HL-60/S4 (cell line): ENCODE results near the gene TACC3.

Experiments used
- in situ Hi-C: fragments of 300-500 bp; cut with MboI; formaldehyde crosslinking; loops from 2 replicates; pipeline ENCODE4 v1.14.3; 2022; ENCODE audit warnings: low sequenced_read_pairs

TACC3 gene

DNA sequence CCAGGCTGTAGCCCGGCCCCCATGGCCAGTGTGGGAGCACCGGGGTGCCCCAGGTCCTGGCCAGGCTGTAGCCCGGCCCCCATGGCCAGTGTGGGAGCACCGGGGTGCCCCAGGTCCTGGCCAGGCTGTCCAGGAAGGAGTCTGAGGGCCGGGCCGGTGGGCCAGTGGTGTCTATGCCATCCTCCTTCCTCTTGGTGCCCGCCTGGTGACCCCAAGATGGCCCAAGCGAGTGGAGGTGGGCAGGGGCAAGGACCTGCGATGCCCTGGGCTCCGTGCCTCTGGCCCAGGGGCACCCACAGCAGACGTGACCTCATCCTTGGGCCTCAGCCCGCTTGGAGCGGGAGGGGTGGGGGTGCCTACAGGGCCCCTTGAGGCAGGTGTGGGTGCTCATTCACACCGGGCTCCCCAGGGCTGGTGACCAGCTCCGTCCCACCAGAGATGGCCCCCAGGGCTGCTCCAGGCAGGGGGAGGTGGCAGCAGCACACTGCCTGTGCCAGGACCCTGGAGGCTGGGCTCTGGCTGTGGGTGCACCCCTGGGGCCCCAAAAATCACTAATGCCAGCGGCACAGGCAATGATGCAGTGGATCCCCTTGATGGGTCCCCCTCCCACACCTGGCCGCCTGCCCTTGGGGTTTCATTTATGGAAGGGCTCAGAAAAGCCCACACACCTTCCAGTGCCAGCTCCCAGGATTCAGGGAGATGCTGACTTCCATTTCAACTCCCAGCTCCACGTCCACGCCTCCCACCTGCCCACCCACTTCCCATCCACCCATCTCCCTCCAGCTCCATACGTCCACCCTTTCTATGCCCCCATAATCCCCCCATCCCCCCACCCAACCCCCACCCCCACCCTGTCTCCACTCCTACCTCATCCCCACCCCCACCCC, 35.8 kb downstream of the TACC3 start:
- in situ Hi-C loops: no loop called here

DNA sequence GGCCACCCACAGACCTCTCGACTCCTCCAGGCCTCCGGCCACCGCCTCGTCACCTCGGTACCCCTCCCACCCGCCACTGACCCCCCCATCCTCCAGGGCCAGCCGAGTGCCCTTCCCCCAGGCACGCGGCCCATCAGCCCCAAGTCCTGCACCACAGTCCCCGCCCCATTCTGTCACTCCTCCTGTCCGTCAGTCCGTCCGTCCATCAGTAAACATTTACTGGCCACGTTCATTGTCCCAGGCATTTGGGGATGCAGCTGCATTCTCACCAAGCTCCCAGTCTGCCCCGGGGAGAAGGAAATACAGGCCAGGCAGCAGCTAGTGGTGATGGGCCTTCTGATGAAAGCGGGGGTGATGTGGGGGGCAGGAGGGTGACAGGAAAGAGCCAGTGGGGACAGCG, 36.5 kb downstream of the TACC3 start:
- in situ Hi-C loops: no loop called here

DNA sequence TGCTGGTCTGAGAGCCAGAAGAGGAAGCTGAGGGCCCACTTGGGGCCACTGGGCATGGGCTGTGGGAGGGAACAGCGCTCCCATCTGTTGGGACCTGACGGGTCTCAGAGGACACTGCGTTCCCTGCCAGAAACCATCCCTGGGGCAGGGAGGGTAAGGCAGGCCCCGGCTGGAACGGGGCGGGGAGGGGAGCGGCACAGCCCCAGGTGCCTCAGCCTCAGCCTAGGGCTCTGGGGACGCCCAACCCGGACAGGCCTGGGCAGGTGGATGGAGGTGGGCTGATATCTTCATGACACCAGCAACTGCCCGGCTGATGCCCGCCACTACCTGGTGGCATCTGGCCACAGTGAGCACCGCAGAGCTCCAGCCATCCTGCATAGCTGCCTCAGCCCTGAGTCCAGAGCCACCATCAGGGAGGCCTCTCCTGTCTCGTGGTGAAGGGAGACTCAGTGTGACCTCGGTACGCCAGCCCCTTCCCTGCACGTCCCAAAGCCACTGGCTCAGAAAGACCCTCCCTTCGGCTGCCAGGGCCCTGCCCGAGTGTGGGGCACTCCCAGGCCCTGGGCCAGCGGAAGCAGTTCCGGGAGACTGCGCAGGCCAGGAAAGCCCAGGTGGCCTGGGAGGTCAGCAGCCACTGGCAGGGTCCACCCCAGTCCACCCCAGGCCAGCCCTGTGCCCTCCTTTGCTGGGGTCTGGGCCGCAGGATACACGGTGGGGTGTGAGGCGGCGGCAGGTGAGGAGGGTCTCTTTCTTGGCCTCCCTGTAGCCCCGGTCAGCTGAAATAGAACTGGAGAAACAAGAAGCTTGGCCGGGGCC, 37.2 kb downstream of the TACC3 start:
- in situ Hi-C loops: no loop called here

DNA sequence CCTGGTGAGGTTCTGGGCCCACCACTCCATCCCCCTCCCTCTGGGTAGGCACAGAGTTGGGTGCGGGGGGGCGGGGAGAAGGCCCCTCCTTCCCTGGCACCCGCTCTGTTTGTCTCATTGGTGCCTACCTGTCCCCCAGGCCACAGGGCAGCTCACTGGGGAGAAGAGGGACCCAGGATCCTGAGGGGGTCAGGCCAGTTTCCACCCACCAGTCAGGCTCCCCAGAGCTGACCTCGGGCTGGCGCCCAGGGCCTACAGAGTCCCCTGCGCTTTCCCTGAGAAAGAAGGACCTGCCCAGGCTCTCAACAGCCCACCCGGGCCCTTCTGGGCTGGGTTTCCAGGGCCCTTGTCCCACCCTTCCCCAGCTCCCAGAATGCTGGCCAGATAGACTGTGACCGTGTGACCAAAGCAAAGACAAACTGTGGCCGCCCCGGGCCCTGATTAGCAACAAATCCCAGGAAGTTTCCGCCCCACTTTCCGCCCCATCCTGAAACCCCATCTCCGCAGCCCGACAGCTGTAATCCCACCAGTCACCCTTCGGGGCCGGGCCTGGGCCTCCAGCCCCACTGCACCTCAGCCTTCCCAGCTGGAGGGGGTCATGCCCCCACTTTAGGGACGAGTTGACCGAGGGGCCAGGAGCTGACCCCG, 38.0 kb downstream of the TACC3 start:
- in situ Hi-C loops: no loop called here

DNA sequence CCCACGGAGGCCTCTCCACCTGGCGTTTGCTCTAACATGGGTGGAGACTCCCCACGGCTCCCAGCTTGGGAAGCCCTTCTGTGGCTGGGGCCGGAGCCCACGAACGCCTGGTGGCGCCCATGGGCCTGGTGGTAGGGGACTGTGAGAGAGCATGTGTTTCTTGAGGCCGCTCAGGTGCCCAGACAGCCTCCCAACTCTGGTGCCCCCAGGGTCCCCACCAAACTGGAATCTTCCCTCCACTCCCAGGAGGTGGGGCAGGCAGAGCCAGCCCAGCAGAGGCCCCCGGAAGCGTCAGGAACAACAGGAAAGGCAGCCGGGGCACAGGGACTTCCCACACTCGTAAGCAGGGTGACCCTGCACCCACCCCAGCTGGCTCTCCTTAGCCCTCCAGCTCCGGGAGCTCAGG, 38.5 kb downstream of the TACC3 start:
- in situ Hi-C loops: no loop called here

DNA sequence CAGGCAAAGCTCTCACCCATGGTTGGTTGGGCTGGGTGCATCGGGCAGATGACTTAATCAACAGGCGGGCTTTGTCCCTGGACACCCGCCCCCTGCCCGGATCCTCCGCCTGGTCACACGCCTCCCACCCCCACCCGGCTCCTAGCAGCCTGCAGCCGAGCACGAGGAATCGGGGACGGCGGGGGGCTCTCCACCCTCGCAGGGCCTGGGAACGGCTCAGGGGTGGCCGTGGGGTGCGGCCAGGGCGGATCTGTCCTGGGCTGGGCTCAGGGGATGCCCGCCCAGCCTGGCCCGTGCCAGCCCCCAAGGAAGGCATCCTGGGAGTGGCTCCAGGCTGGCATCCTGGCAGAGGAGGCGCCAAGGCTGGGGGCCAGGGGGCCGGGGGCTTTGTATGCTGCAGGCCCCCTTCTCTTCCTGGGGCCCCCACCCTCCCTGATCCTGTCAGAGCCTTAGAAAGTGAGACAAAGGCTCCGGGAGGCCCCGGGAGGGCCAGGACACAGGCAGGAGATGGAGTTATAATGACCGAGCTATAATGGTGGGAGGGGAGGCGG, 39.3 kb downstream of the TACC3 start:
- in situ Hi-C loops: no loop called here

DNA sequence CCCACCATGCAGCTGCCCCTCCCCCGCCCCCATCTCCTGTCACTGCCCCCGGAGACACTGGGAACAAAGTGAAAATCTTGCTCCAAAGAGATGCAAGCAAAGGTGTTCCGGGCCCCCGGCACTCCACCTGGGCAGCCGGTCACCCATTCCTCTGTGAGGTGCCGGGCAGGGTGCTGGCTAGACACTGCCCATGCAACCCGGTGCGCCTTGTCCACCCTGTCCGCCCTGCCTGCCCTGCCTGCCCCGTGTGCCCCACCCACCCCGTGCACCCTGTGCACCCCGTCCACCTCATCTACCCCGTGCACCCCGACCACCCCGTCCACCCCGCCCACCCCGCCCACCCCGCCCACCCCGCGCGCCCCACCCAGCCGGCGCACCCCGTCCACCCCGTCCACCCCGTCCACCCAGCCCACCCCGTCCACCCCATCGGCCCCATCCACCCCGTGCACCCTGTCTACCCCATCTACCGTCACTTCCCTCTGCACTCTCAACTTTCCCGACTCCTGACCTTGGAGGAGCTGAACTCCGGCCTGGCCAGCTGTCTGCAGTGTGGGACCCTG, 39.9 kb downstream of the TACC3 start:
- in situ Hi-C loops: no loop called here

DNA sequence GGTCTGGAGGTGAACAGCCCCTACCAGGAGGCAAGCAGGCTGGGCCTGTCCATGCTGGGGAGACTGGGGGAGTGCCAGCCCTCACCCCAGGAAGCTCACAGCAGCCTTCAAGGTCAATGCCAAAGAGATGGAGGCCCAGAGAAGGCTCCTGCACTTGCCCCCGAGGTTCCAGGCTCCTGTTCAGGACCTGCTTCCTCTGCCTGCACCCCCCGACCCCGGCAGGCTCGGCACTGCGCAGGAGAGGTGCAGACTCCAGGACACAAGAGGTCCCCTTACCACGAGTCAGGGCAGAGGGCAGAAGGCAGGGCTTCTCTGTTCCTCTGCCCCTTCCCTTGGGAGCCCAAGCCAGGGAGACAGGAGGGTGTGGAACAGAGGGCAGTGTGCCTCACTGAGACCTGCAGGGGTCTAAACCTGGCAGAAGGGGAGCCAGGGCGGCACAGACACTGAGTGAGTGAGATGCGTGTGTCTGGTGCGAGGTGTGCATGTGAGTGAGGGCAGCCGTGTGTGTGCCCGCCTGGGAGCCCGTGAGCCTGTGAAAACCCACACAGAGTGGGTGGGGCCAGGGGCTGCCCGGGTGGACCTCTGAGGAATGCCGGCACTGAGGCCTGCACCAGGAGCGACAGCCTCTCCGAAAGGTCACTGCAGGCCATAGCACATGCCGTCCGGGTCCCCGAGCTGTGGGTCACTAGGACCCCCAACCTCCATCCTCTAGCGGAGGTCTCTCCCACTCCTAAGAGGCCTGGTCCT, 41.1 kb downstream of the TACC3 start:
- in situ Hi-C loops: no loop called here

DNA sequence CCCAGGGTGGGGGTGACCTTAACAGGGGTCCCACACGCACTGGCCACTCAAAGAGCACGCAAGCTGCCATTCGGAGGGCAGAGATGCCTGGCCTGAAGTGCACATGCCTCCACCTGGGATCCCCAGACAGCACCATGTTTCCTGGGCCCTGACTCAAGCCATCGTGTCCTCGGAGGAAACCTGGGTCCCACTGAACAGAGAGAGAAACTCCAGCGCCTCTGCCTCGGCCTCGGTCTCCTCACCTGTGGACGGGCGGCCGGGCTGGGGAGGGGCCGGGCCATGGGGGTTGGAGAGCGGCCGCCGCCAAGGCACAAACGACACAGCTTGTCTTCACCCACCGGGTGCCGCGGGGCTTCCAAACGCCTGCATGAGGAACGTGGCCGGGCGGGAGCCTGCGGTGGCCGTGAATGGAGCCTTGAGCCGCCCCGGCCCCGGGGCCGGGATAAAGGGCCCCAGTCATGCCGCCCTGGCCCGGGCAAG, 41.8 kb downstream of the TACC3 start:
- in situ Hi-C loops: no loop called here

DNA sequence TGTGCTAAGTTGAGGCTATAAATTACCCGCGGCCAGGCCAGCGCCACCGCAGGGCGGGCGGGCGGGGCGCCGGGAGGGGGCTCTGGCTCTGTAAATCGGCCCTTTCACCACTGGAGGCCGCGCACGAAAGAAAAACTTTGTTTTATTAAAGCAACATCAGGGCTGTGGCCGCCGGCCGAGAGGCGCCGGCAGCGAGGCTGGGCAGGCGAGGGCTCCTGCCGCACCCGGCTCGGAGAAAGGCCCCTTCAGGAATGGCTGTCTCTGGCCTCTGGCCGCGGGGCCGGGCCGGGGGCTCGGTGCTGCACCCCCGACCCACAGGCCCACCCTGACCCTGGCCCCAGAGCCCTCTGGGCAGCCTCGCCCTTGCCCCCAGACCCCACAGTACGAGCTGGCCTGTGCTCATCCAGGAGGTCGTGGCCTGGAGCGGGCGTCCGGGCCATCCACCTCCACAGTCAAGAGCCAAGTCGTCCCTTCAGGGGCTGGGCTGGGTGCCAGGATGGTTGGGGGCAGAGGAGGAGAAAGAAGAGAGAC, 42.3 kb downstream of the TACC3 start:
- in situ Hi-C loops: no loop called here

DNA sequence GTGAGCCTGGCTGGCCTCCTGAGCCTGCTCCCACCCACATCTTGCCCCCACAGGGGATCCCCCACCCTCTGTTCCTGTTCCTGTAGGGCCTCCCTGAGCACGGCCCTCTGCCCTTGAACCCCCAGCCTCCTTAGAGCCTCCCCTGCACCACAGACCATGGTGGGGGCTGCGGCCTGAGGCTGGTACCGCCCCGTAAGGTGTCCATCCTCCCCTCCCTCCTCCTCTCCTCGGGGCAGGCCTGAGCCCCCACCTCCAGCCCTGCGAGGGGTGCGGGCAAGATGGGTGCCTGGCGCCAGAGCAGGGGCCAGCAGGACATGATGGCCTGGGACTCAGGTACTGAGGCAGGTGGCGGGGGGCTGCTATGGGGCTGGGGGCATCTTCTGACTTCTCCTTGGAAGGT, 43.3 kb downstream of the TACC3 start:
- in situ Hi-C loops: no loop called here

DNA sequence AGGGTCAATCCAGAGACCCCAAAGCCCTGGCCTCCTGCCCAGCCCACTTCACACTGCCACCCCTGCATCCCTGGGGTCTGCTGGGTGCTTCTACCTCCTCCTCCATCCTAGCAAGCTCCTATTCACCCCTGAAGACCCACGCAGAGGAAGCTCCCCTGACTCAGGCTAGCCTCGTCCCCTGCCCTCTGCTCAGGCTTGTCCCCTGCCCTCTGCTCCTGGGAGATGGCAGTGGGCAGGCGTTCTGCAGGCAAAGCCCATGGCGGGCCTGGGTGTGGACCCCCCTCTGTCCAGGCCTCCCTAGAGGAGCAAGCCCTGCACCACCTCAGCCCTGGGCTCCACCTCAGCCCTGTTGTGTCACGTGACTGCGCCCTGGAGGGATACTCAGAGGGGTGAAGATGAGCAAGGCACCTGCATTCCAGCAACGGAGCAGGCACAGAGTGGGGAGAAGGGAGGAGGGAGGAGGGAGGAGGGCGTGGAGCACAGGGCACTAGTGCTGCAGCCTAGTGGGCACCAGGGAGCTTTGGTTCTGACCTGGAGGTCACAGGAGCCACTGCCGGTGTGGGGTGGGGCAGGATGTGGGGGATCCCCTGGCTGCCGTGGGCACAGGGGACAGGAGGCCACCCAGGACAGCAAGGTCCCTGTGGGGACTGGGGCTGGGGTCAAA, 44.2 kb downstream of the TACC3 start:
- in situ Hi-C loops: no loop called here

DNA sequence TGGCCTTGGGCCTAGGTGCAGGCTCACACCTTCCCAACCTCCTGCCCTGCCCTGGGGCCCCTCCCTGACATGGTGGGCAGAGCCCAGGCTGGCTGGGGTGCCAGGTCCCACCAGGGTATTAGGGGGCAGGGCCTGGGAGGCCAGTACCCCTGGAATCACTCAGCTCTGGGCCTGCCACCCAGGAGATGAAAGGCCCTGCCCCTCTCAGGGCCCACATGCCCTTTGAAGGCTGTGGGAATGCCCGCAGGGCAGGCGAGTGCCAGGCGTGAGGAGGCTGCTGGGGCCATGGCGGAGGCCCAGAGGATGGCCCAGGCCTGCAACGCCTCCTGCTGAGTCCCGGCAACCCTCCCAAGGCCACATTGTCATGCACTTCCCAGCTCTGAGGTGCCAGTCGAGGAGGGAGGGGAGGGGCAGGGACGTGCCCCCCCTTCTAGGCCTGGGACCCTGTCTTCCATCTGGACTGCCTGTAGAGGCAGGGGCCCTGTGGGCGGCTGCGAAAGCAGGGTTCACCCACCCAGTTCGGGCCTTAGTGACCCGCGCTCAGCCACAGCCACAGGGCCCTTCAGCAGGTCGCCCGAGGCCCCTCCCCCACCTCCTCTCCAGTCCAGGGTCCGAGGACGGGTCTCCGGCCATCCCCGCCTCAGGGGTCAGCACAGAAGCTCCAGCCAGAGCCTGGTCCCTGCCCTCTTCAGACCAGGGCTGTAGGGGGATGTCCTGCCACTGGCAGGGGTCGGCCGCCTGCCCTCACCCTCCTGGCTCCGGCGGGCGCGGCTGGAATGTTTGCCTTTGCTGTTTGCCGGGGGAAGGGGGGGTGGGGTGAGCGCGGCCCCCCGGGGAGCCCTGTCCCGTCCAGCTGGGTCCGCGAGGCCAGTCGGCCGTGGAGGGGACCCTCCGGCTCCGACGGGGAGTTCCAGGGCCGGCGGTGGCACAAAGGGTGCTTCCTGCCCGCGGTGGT, 45.1 kb downstream of the TACC3 start:
- in situ Hi-C loops: no loop called here

DNA sequence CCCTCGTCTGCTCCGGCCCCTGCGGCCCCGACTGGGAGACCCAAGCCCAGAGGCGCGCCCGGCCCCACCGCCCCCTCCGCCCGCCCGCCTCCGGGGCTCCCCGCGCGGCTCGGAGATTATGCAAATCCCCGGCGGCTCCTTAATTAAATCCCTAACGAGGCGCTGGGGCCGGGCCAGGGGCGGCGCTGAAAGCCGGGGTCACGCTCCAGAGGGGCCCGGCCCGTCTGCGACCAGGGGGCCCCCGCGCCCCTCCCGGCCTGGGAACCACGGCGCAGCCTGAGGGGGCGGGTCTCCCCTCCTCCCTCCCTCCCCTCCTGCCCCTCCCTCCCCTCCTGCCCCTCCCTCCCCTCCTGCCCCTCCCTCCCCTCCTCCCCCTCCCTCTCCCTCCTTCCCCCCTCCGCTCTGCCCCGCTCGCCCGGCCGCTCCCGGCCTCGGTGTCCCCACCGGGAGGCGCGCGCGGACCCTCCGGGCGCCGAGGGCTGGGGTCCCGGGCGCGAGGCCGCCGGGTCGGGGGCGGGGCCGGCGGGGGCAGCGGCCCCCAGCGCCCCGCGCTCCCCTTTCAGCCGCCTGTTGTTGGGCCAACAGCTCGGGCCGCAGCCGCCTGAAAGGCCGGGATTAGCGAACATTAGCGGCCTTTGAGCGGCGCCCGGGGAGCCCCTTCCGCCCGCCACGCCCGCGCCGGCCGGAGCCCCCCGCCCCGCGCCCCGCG, 45.9 kb downstream of the TACC3 start:
- in situ Hi-C loops: no loop called here

DNA sequence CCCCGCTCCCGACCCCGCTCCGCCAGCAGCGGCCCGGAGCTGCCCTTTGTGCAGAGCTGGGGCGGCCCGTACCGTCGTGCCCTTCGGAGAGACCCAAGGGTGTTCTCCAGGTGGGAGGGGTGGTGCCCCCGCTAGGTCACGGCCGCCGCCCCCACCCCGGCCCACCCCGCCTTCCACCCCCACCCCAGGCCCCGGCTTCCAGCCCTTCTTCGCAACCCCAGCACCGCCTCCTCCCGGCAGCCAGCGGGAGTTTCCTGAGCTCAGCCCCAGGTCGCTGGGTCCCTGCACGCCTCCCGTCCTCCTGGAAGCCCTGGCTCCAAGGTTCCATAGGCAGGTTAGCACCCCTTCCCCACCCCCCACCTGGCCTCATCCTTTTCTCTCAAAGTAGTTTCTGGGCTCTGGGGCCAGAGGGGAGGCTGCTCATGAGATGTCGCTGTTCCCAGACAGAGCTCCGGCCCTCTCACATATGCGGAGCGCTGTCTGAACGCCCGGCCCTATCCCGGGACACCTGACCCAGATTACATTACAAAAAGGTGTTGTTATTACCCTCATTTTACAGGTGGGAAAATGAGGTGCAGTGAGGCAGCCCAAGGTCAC, 46.5 kb downstream of the TACC3 start:
- in situ Hi-C loops: no loop called here

DNA sequence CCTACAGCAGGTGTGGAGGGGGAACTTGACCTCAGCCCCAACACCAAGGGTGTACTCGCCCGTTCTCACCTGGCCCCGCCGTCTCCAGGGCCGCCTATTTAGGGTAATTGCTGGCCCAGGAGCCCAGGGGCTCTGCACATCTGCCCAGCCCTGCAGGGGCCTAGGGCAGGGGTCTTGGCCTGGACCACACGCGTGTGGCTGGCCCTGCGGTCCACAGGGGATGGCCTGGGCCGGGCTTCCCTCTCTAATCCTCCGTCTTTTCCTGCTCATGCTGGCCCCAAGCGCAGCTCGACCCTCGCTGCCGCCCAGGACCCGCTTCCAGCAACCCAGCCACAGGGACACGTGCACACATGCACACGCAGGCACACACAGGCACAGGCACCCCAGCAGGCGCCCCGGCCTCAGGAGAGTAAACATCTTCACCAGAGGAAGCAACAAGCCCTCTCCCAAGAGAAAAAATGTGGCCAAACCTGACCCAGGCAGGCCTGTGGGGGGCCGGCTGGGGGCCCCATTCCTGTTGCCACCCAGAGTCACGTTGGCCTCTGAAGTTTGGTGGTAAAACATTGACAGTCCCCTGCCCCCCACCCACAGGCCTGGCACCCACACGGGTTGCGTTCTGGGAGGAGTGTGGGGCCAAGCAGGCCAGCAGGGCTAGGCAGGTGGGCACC, 47.2 kb downstream of the TACC3 start:
- in situ Hi-C loops: no loop called here

DNA sequence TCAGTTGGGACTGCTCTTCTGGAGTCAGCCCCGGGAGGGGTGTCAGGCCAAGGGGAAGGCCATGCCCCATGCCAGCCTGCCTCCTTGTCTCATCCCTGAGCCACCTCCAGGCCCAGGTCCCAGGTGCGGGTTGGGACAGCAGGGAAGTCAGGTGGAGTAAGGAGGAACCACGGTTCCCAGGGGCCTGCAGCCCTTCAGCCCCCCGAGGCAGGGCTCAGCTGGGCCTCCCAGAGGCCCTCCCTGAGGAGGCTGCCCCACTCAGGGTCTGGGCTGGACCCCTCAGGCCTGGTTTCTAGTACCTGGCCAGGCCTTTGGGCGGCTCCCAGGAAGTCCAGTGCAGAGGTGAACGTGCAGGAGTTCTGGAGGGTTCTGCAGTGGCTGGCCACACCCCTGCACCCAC, 48.4 kb downstream of the TACC3 start:
- in situ Hi-C loops: no loop called here
